ENCODE results near the gene PERP.

Gene PERP

GRCh38 chr6:138107752-138108592, 753 bp upstream of the PERP start:
- Histone ChIP-seq H3K9me3 (replicated peaks in 1 of 11) (no peaks in the 10 kb centered on the region), H3K4me3 (peak overlapping the region in 9 of 10 experiments; percentile 57 to 73 (median 61); a peak in 18 of 20 replicates), H4K20me1 (peaks cover 0 to 24% (median 0%) of the 10 kb centered on the region in 11 experiments; a peak in 7 of 22 replicates), H3K27ac (no peak overlapping the region), H3K27me3 (peaks cover 48 to 62% (median 59%) of the 10 kb centered on the region in 11 experiments), H3K4me2 (peak overlapping the region; percentile 89 to 97 (median 91)), H3K36me3 (no peaks in the 10 kb centered on the region), H3K9ac (no peak overlapping the region), H3K4me1 (peaks cover 0 to 12% (median 9%) of the 10 kb centered on the region in 10 experiments; a peak in 14 of 20 replicates)
- TF ChIP-seq Cebpa-rat (IDR thresholded peaks at IDR 0.05) = no peak

DNA sequence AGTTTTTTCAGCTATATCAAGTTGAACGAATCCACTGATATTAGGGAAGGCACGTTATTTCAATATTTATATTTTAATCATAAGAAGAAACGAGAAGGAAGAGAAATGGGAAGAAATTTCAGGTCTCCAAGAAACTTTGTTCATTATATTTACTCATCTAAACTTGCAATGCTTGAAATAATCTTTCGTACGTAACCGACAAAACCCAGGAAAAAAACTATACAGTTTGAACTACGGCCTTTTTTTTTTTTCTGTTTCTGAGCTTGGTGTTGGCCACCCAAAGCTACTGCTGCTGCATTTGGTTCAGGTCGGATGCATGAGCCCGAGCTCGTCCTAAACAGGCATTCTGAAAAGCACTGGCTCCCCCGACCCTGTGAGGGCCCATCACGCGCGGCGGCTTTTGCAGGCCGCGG, 548 bp downstream of the PERP start:
- H3K27me3 ChIP-seq = peaks cover 48 to 62% (median 59%) of the 10 kb centered on the region in 11 experiments
- H4K20me1 ChIP-seq = peaks cover 0 to 24% (median 0%) of the 10 kb centered on the region in 11 experiments; a peak in 7 of 22 replicates
- no peaks in the 10 kb centered on the region for H3K9me3 ChIP-seq (replicated peaks in 1 of 11)
- H3K4me3 ChIP-seq = peak overlapping the region; percentile 54 to 73 (median 61)
- TF ChIP-seq Cebpa-rat (IDR thresholded peaks at IDR 0.05) = no peak
- peaks cover 0 to 12% (median 9%) of the 10 kb centered on the region in 10 experiments; a peak in 14 of 20 replicates for H3K4me1 ChIP-seq
- H3K27ac ChIP-seq = no peak overlapping the region
- H3K4me2 ChIP-seq = peak overlapping the region; percentile 89 to 97 (median 91)
- H3K9ac ChIP-seq = peak overlapping the region in 9 of 11 experiments; percentile 38 to 72 (median 64); a peak in 14 of 22 replicates
- no peaks in the 10 kb centered on the region for H3K36me3 ChIP-seq

GRCh38 chr6:138105880-138106664, 1.1 kb downstream of the PERP start:
- Histone ChIP-seq H4K20me1 (peaks cover 0 to 24% (median 0%) of the 10 kb centered on the region in 11 experiments; a peak in 7 of 22 replicates), H3K4me1 (peaks cover 0 to 12% (median 9%) of the 10 kb centered on the region in 10 experiments; a peak in 14 of 20 replicates), H3K36me3 (no peaks in the 10 kb centered on the region), H3K4me2 (no peak overlapping the region), H3K4me3 (no peak overlapping the region), H3K27me3 (peaks cover 48 to 62% (median 59%) of the 10 kb centered on the region in 11 experiments), H3K9me3 (replicated peaks in 1 of 11) (no peaks in the 10 kb centered on the region), H3K27ac (no peak overlapping the region), H3K9ac (no peak overlapping the region)
- TF ChIP-seq Cebpa-rat (IDR thresholded peaks at IDR 0.05) = no peak

DNA sequence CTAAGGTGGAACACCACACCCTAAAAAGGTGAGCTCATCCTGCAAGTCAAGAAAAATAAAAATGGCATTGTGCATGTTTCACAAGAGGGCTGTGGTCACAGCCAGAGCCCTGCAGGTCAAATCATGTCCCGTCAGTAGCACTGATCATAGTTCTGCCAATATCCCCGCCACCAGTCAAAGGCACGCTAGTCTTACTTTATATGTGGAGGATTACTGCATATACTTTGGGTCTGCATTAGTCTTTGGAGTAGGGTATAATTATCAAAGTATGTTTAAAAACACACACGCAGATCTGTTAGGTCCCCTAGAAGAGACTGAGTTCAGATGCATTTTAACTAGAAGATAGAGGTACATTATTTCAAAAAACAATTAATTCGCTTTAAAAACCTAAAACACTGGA, 1.8 kb downstream of the PERP start:
- peaks cover 0 to 12% (median 9%) of the 10 kb centered on the region in 10 experiments; a peak in 14 of 20 replicates for H3K4me1 ChIP-seq
- H3K4me2 ChIP-seq = no peak overlapping the region
- H4K20me1 ChIP-seq = peaks cover 0 to 24% (median 0%) of the 10 kb centered on the region in 11 experiments; a peak in 7 of 22 replicates
- H3K36me3 ChIP-seq = no peaks in the 10 kb centered on the region
- H3K27ac ChIP-seq = no peak overlapping the region
- TF ChIP-seq Cebpa-rat (IDR thresholded peaks at IDR 0.05) = no peak
- H3K9me3 ChIP-seq (replicated peaks in 1 of 11) = no peaks in the 10 kb centered on the region
- no peak overlapping the region for H3K9ac ChIP-seq
- no peak overlapping the region for H3K4me3 ChIP-seq
- peaks cover 48 to 62% (median 59%) of the 10 kb centered on the region in 11 experiments for H3K27me3 ChIP-seq

- no peak overlapping the region for H3K4me2 ChIP-seq
- H3K9ac ChIP-seq = no peak overlapping the region
- peaks cover 48 to 62% (median 59%) of the 10 kb centered on the region in 11 experiments for H3K27me3 ChIP-seq
- H4K20me1 ChIP-seq = peaks cover 0 to 24% (median 0%) of the 10 kb centered on the region in 11 experiments; a peak in 7 of 22 replicates
- no peak overlapping the region for H3K4me3 ChIP-seq
- no peak overlapping the region for H3K27ac ChIP-seq
- H3K36me3 ChIP-seq = no peaks in the 10 kb centered on the region
- no peak for TF ChIP-seq Cebpa-rat (IDR thresholded peaks at IDR 0.05)
- H3K9me3 ChIP-seq (replicated peaks in 1 of 11) = no peaks in the 10 kb centered on the region
- peaks cover 0 to 12% (median 9%) of the 10 kb centered on the region in 10 experiments; a peak in 14 of 20 replicates for H3K4me1 ChIP-seq
Observed at GRCh38 chr6:138104618-138105213, 2.5 kb downstream of the PERP start.

GRCh38 chr6:138103871-138104270, 3.3 kb downstream of the PERP start:
- Histone ChIP-seq H3K4me1 (peaks cover 0 to 12% (median 9%) of the 10 kb centered on the region in 10 experiments; a peak in 14 of 20 replicates), H4K20me1 (peaks cover 0 to 24% (median 0%) of the 10 kb centered on the region in 11 experiments; a peak in 7 of 22 replicates)

DNA sequence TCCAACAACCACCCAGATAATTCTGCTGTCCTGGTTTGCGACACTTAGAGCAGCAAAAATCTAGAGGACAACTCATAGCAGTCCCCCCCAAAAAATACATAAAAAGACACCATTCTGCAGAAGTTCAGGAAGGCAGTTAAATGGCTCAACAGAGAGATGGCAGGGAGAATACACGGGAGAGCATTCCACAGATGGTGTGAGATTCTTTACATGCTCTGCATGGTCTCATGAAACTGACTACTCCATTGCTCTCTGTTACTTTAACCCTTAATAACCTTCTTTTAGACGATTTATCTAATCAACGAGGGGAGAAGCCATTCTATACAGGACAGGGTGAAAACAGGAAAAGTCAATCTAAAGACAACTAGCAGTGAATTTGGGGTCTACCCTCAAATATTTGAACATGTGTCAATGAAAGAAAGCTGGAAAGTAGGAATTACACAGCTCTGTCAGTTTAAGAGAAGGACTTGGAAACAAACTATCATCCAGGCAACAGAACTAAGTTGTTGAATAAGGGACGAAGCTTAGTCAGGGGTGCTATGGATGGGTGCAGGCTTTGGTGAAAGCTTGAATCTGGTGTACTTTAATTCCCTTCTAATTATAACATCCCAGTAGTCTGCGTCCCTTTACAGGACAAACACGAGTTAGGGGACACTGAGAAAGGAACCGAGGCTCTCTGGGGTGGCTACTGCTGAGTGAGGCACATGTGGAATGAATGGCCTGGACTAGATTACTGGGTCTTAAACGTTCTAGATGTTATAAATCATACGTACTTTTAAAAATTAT, 5.1 kb downstream of the PERP start:
- Histone ChIP-seq H3K9ac (no peak overlapping the region), H3K27ac (no peak overlapping the region), H3K27me3 (peaks cover 26 to 39% (median 37%) of the 10 kb centered on the region in 11 experiments), H3K9me3 (replicated peaks in 1 of 11) (peaks cover 7 to 15% (median 12%) of the 10 kb centered on the region in 11 experiments; a peak in 17 of 22 replicates), H4K20me1 (peaks cover 0 to 14% (median 0%) of the 10 kb centered on the region in 11 experiments; a peak in 3 of 22 replicates), H3K4me3 (no peak overlapping the region), H3K4me1 (peaks cover 0 to 5% (median 5%) of the 10 kb centered on the region in 10 experiments; a peak in 12 of 20 replicates), H3K4me2 (no peak overlapping the region), H3K36me3 (no peaks in the 10 kb centered on the region)
- no peak for TF ChIP-seq Cebpa-rat (IDR thresholded peaks at IDR 0.05)

More at GRCh38 chr6:138103871-138104270, 3.3 kb downstream of the PERP start:
- no peak overlapping the region for H3K9ac ChIP-seq
- no peak for TF ChIP-seq Cebpa-rat (IDR thresholded peaks at IDR 0.05)
- no peaks in the 10 kb centered on the region for H3K36me3 ChIP-seq
- no peak overlapping the region for H3K4me3 ChIP-seq
- no peak overlapping the region for H3K4me2 ChIP-seq
- H3K9me3 ChIP-seq (replicated peaks in 1 of 11) = peaks cover 0 to 2% (median 1%) of the 10 kb centered on the region in 11 experiments; a peak in 4 of 22 replicates
- H3K27me3 ChIP-seq = peaks cover 44 to 57% (median 54%) of the 10 kb centered on the region in 11 experiments
- H3K27ac ChIP-seq = no peak overlapping the region

DNA sequence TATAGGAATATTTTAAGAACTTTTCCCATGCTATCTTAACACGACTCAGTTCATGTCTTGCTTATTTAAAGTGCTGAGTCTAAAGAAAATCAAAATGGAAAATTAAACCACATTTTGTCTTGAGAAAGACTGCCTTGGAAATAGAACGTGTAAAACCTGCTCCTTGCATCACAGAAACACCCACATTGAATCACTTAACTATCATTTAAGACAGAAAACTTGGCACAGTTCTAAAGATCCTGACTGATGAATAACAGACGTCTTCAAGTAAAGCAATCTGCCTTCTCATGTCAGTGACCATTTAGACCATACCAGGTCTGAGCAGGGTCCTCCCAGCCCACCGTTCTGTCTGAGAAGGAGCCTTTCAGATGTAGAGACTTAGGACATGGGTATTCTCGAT, 7.4 kb downstream of the PERP start:
- TF ChIP-seq Cebpa-rat (IDR thresholded peaks at IDR 0.05) = no peak
- Histone ChIP-seq H3K9me3 (replicated peaks in 1 of 11) (peaks cover 7 to 15% (median 12%) of the 10 kb centered on the region in 11 experiments; a peak in 17 of 22 replicates), H3K36me3 (no peaks in the 10 kb centered on the region), H3K9ac (no peak overlapping the region), H3K27ac (no peak overlapping the region), H3K4me2 (no peak overlapping the region), H3K27me3 (peaks cover 3 to 16% (median 14%) of the 10 kb centered on the region in 11 experiments), H3K4me1 (no peaks in the 10 kb centered on the region), H4K20me1 (no peaks in the 10 kb centered on the region), H3K4me3 (no peak overlapping the region)

Data from BLaER1 treated with 17β-estradiol and CSF1 and Interleukin-3, amounts not matched to agents 10 nM and 100 nM (cell line).